ENCODE results near the gene SLC6A5.

GRCh38 chr11:20594274-20595061, 4.9 kb upstream of the SLC6A5 start:
- TF ChIP-seq POLR2A (IDR thresholded peaks at IDR 0.05; ENCODE audit: low read length) (no peak), GATA1 (IDR thresholded peaks at IDR 0.05; ENCODE audit: low read depth, low read length) (no peak)

Measured in erythroblast (primary cell).